Hypothalamus (tissue), 51 donors: ENCODE results near the gene CFAP91.

Experiments
- DNase-seq, 51 donors: peaks; one replicate each; lab custom pipeline; 2025; lab: John Stamatoyannopoulos, UW

Gene CFAP91

GRCh38 chr3:119702530-119703527, at the start of gene CFAP91:
CFAP91 (plus strand) TSS chr3:119703022; CDS start chr3:119703099, 77 bp downstream.
- DNase-seq, result peak; percentile 29 to 97 (median 88)

GRCh38 chr3:119653876-119654275, 48.9 kb upstream of the CFAP91 start:
- no peak for DNase-seq

GRCh38 chr3:119657887-119658702, 44.7 kb upstream of the CFAP91 start:
- no peak for DNase-seq

GRCh38 chr3:119658994-119659393, 43.8 kb upstream of the CFAP91 start:
- no peak for DNase-seq

- DNase-seq, result no peak
Observed at GRCh38 chr3:119659606-119660291, 43.1 kb upstream of the CFAP91 start.

GRCh38 chr3:119660474-119661440, 42.1 kb upstream of the CFAP91 start, which contains the start of gene POPDC2:
POPDC2 (minus strand) TSS chr3:119660589; CDS start chr3:119660423, 166 bp downstream.
- DNase-seq, result no peak

- DNase-seq, result no peak
Observed at GRCh38 chr3:119662604-119663373, 40.0 kb upstream of the CFAP91 start.

GRCh38 chr3:119663885-119664284, 38.9 kb upstream of the CFAP91 start:
- no peak for DNase-seq

GRCh38 chr3:119664370-119664769, 38.5 kb upstream of the CFAP91 start:
- no peak for DNase-seq

GRCh38 chr3:119664850-119665379, 37.9 kb upstream of the CFAP91 start:
- no peak for DNase-seq

GRCh38 chr3:119665954-119666559, 36.8 kb upstream of the CFAP91 start:
- no peak for DNase-seq

GRCh38 chr3:119669906-119670570, 32.8 kb upstream of the CFAP91 start:
- no peak for DNase-seq

GRCh38 chr3:119672776-119673175, 30.0 kb upstream of the CFAP91 start:
- no peak for DNase-seq

- no peak for DNase-seq
Observed at GRCh38 chr3:119673875-119674274, 28.9 kb upstream of the CFAP91 start.

GRCh38 chr3:119675188-119675874, 27.5 kb upstream of the CFAP91 start:
- DNase-seq, result no peak

GRCh38 chr3:119676020-119676419, 26.8 kb upstream of the CFAP91 start:
- DNase-seq, result no peak
